ENCODE measurements around the gene CAMTA1. TPM values are rescaled to one million over a fixed set of nuclear protein-coding genes. Genes with fewer than 3 reads are reported as not detected.

Gene CAMTA1
- polyA plus RNA-seq, 1 donor from 2014 or later, result 162 TPM

DNA sequence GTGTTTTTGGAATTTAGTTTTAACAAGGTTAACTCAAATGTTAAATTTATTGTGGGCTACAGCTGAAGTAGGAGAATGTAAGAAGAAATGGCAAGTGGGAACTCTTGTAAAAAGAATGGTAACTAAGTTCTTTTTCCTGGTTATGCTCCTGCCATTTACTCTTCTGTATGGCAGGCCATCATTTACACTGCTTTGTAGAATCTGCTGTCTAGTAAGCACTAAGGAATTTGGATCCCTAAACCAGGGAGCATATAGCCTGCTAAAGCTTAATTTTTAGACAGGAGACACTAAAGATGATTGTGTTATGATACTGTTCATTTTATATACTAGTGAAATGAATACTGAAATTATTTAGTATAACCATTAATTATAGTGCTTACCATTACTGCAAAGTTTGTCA is 85.3 kb downstream of the CAMTA1 start:
- Histone ChIP-seq H3K27ac (ENCODE audit: low read length) (no peak overlapping the region), H3K9ac (ENCODE audit: low read length) (no peak overlapping the region), H3K36me3 (ENCODE audit: insufficient read depth, low read length) (no peaks in the 10 kb centered on the region), H3K79me2 (replicated peaks; ENCODE audit: insufficient read depth, low read length) (peaks cover 7% of the 10 kb centered on the region), H3K9me2 (ENCODE audit: insufficient read depth, low read length) (no peaks in the 10 kb centered on the region), H3K27me3 (ENCODE audit: insufficient read depth, low read depth, low read length) (no peaks in the 10 kb centered on the region), H2AFZ (ENCODE audit: low read depth, low read length) (no peak overlapping the region), H3F3A (ENCODE audit: insufficient read depth, low read length, poor library complexity, severe bottlenecking) (no peaks in the 10 kb centered on the region), H3K9me3 (ENCODE audit: low read length) (no peaks in the 10 kb centered on the region), H4K20me1 (ENCODE audit: insufficient read depth) (no peaks in the 10 kb centered on the region), H3K4me3 (ENCODE audit: low read length) (no peak overlapping the region), H3K4me2 (ENCODE audit: low read length) (no peak overlapping the region)
- TF ChIP-seq RAD21 (conservative IDR thresholded peaks at IDR 0.05) (no peak), SMC3 (conservative IDR thresholded peaks at IDR 0.05; ENCODE audit: poor library complexity) (no peak), EP300 (conservative IDR thresholded peaks at IDR 0.05; ENCODE audit: poor library complexity, severe bottlenecking) (no peak), POLR2AphosphoS5 (IDR thresholded peaks at IDR 0.05) (no peak), TAF1 (IDR thresholded peaks at IDR 0.05; ENCODE audit: low read depth) (no peak), MXI1 (conservative IDR thresholded peaks at IDR 0.05; ENCODE audit: poor library complexity, severe bottlenecking) (no peak), REST (IDR thresholded peaks at IDR 0.05; ENCODE audit: borderline replicate concordance) (no peak)
- TF ChIP-seq, protein P1, sequence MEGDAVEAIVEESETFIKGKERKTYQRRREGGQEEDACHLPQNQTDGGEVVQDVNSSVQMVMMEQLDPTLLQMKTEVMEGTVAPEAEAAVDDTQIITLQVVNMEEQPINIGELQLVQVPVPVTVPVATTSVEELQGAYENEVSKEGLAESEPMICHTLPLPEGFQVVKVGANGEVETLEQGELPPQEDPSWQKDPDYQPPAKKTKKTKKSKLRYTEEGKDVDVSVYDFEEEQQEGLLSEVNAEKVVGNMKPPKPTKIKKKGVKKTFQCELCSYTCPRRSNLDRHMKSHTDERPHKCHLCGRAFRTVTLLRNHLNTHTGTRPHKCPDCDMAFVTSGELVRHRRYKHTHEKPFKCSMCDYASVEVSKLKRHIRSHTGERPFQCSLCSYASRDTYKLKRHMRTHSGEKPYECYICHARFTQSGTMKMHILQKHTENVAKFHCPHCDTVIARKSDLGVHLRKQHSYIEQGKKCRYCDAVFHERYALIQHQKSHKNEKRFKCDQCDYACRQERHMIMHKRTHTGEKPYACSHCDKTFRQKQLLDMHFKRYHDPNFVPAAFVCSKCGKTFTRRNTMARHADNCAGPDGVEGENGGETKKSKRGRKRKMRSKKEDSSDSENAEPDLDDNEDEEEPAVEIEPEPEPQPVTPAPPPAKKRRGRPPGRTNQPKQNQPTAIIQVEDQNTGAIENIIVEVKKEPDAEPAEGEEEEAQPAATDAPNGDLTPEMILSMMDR (IDR thresholded peaks at IDR 0.05; ENCODE audit: poor library complexity, severe bottlenecking), result no peak

- no peaks in the 10 kb centered on the region for H3F3A ChIP-seq (ENCODE audit: insufficient read depth, low read length, poor library complexity, severe bottlenecking)
- H3K4me2 ChIP-seq (ENCODE audit: low read length), result no peak overlapping the region
- H3K9me3 ChIP-seq (ENCODE audit: low read length), result no peaks in the 10 kb centered on the region
- no peaks in the 10 kb centered on the region for H3K9me2 ChIP-seq (ENCODE audit: insufficient read depth, low read length)
- no peak for TF ChIP-seq SMC3 (conservative IDR thresholded peaks at IDR 0.05; ENCODE audit: poor library complexity)
- TF ChIP-seq TAF1 (IDR thresholded peaks at IDR 0.05; ENCODE audit: low read depth), result no peak
- TF ChIP-seq RAD21 (conservative IDR thresholded peaks at IDR 0.05), result no peak
- TF ChIP-seq MXI1 (conservative IDR thresholded peaks at IDR 0.05; ENCODE audit: poor library complexity, severe bottlenecking), result no peak
- TF ChIP-seq EZH2 (IDR thresholded peaks at IDR 0.05; ENCODE audit: borderline replicate concordance, insufficient read depth, low read length, poor library complexity, severe bottlenecking), result no peak
- TF ChIP-seq REST (IDR thresholded peaks at IDR 0.05; ENCODE audit: borderline replicate concordance), result no peak
- TF ChIP-seq POLR2AphosphoS5 (IDR thresholded peaks at IDR 0.05), result no peak
- TF ChIP-seq, protein P1 (IDR thresholded peaks at IDR 0.05; ENCODE audit: poor library complexity, severe bottlenecking), result no peak
- no peak for TF ChIP-seq EP300 (conservative IDR thresholded peaks at IDR 0.05; ENCODE audit: poor library complexity, severe bottlenecking)
- no peaks in the 10 kb centered on the region for H4K20me1 ChIP-seq (ENCODE audit: insufficient read depth)
- H3K9ac ChIP-seq (ENCODE audit: low read length), result no peak overlapping the region
- H3K4me3 ChIP-seq (ENCODE audit: low read length), result no peak overlapping the region
- peaks cover 3% of the 10 kb centered on the region for H3K79me2 ChIP-seq (replicated peaks; ENCODE audit: insufficient read depth, low read length)
- H2AFZ ChIP-seq (ENCODE audit: low read depth, low read length), result no peak overlapping the region
- H3K36me3 ChIP-seq (ENCODE audit: insufficient read depth, low read length), result no peaks in the 10 kb centered on the region
- no peaks in the 10 kb centered on the region for H3K27me3 ChIP-seq (ENCODE audit: insufficient read depth, low read depth, low read length)
- H3K27ac ChIP-seq (ENCODE audit: low read length), result no peak overlapping the region
Observed at GRCh38 chr1:6871300-6871972, 86.2 kb downstream of the CAMTA1 start.

All from neural cell (in vitro differentiated cells).